ENCODE data around the gene TDP2.

TDP2 gene

DNA sequence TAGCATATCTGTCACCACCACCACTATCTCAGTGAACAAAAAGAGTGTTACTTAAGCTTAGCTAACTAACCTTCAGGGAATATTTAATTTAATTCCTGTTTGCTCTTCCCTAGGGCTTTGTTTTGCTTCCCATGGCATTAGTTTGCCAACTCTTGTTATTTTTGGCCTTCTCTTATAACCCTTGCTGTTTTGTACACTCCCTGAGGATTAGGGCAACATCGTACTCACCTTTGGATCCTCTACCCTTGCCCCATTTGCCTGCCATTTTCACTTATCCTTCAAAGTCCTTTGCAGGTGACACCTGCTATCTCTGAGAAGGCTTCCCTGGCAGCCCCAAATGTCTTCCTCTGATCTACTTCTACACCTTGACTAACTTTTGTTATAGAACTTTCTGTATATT lies 23.9 kb upstream of the TDP2 start:
- Histone ChIP-seq H3K27ac (no peak overlapping the region), H3K36me3 (peaks cover 0 to 3% (median 0%) of the 10 kb centered on the region in 3 donors)
- intact Hi-C loops (cut with DNase I; ENCODE audit: low total_unique reads), result no loop called here

DNA sequence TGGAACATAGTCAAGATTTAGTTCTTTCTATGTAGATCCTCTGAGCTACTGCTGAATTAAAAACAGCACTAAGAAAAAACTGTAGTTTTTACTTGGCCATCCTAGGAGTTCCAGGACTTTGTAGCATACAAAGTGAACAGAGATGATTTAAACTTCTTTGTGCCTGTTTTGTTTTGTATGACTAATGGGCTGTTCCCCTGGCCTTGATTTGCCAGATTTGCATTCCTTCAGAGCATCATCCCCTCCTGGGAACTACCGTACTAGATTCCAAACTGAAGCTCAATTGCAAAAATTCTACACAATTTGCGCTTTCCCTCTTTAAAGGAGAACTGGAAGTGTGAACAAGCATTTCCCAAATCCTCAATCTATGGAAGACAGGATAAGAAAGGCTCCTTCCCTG lies 23.3 kb upstream of the TDP2 start:
- TF ChIP-seq, protein P1, sequence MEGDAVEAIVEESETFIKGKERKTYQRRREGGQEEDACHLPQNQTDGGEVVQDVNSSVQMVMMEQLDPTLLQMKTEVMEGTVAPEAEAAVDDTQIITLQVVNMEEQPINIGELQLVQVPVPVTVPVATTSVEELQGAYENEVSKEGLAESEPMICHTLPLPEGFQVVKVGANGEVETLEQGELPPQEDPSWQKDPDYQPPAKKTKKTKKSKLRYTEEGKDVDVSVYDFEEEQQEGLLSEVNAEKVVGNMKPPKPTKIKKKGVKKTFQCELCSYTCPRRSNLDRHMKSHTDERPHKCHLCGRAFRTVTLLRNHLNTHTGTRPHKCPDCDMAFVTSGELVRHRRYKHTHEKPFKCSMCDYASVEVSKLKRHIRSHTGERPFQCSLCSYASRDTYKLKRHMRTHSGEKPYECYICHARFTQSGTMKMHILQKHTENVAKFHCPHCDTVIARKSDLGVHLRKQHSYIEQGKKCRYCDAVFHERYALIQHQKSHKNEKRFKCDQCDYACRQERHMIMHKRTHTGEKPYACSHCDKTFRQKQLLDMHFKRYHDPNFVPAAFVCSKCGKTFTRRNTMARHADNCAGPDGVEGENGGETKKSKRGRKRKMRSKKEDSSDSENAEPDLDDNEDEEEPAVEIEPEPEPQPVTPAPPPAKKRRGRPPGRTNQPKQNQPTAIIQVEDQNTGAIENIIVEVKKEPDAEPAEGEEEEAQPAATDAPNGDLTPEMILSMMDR (IDR thresholded peaks at IDR 0.05), result no peak
- H3K4me3 ChIP-seq, result no peak overlapping the region
- no peaks in the 10 kb centered on the region for H3K9me3 ChIP-seq
- no peaks in the 10 kb centered on the region for H3K27me3 ChIP-seq
- H3K27ac ChIP-seq, result no peak overlapping the region
- H3K36me3 ChIP-seq, result peaks cover 0 to 3% (median 0%) of the 10 kb centered on the region in 3 donors
- intact Hi-C loops (cut with DNase I; ENCODE audit: low total_unique reads), result no loop called here
- DNase-seq, result no peak
- H3K4me1 ChIP-seq, result peaks cover 0 to 10% (median 0%) of the 10 kb centered on the region in 4 donors

More for the DNA sequence above, 23.9 kb upstream of the TDP2 start:
- no peak for DNase-seq
- H3K4me3 ChIP-seq, result no peak overlapping the region
- H3K4me1 ChIP-seq, result peaks cover 0 to 10% (median 0%) of the 10 kb centered on the region in 4 donors
- TF ChIP-seq, protein P1 (IDR thresholded peaks at IDR 0.05), result no peak
- H3K27me3 ChIP-seq, result no peaks in the 10 kb centered on the region
- H3K9me3 ChIP-seq, result no peaks in the 10 kb centered on the region

DNA sequence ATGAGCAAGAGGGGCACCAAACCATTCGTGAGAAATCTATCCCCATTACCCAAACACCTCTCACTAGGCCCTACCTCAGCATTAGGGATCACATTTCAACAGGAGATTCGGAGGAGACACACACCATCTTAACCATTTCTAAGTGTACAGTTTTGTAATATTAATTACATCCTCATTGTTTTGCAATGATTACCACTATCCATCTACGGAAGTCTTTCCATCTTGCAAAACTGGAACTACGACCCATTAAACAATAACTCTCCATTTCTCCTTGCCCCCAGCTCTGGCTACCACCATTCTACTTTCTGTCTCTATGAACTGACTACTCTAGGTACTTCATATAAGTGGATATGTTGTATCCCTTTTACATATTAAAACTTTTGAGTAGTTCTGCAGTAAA lies 20.2 kb upstream of the TDP2 start:
- H3K36me3 ChIP-seq, result no peaks in the 10 kb centered on the region
- intact Hi-C loops (cut with DNase I; ENCODE audit: low total_unique reads), result no loop called here
- TF ChIP-seq, protein P1 (IDR thresholded peaks at IDR 0.05), result no peak
- no peaks in the 10 kb centered on the region for H3K9me3 ChIP-seq
- H3K4me1 ChIP-seq, result peaks cover 0 to 10% (median 0%) of the 10 kb centered on the region in 4 donors
- H3K4me3 ChIP-seq, result no peak overlapping the region
- no peak for DNase-seq
- no peaks in the 10 kb centered on the region for H3K27me3 ChIP-seq
- no peak overlapping the region for H3K27ac ChIP-seq

DNA sequence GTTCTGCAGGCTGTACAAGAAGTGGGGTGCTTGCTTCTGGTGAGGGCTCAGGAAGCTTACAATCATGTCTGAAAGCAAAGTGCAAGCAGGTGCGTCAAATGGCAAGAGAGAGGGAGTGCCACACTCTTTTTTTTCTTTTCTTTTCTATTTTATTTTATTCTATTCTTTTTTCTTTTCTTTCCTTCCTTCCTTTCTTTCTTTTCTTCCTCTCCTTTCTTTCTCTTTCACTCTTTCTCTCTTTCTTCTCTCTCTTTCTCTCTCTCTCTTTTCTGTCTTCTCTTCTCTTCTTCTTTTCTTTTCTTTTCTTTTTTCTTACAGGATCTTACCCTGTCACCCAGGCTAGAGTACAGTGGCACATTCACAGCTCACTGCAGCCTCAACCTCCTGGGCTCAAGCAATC lies 19.7 kb upstream of the TDP2 start:
- Histone ChIP-seq H3K4me3 (no peak overlapping the region), H3K9me3 (no peaks in the 10 kb centered on the region), H3K27me3 (no peaks in the 10 kb centered on the region), H3K4me1 (peaks cover 0 to 10% (median 0%) of the 10 kb centered on the region in 4 donors), H3K36me3 (no peaks in the 10 kb centered on the region), H3K27ac (no peak overlapping the region)
- intact Hi-C loops (cut with DNase I; ENCODE audit: low total_unique reads), result no loop called here
- TF ChIP-seq, protein P1 (IDR thresholded peaks at IDR 0.05), result no peak
- no peak for DNase-seq

GRCh38 chr6:24683297-24684296 lies 16.9 kb upstream of the TDP2 start:
- Histone ChIP-seq H3K4me1 (no peaks in the 10 kb centered on the region), H3K9me3 (no peaks in the 10 kb centered on the region), H3K4me3 (no peak overlapping the region), H3K36me3 (no peaks in the 10 kb centered on the region), H3K27me3 (no peaks in the 10 kb centered on the region), H3K27ac (no peak overlapping the region)
- no peak for DNase-seq
- TF ChIP-seq, protein P1 (IDR thresholded peaks at IDR 0.05), result no peak
- intact Hi-C loops (cut with DNase I; ENCODE audit: low total_unique reads), result no loop called here
